BE2C (cell line): ENCODE results near the gene RAB6B.

Experiments
- DNase-seq: peaks from one replicate; pipeline ENCODE4 v3.0.0-alpha.2; 2020
- H3K27me3 ChIP-seq: fragments of 250-450 bp; sonication (Bioruptor Pico); 2 replicates; pipeline ENCODE4 v1.5.1; 2020; ENCODE audit warnings: mild to moderate bottlenecking
- H3K36me3 ChIP-seq: fragments of 250-450 bp; sonication (Bioruptor Pico); 2 replicates; pipeline ENCODE4 v1.5.1; 2020; ENCODE audit warnings: mild to moderate bottlenecking
- H3K4me1 ChIP-seq: fragments of 250-450 bp; sonication (Bioruptor Pico); 2 replicates; pipeline ENCODE4 v1.5.1; 2020
- H3K4me3 ChIP-seq: 2 replicates; pipeline ENCODE4 v1.5.1; 2011; ENCODE audit warnings: low read depth, low read length
- H3K9me3 ChIP-seq: fragments of 250-450 bp; sonication (Bioruptor Pico); 2 replicates; pipeline ENCODE4 v1.5.1; 2020
- TF ChIP-seq, protein P1 (sequence below): IDR thresholded peaks from 2 replicates; pipeline ENCODE4 v1.5.1; 2012; ENCODE audit warnings: mild to moderate bottlenecking, low read depth, low read length

Gene RAB6B

DNA sequence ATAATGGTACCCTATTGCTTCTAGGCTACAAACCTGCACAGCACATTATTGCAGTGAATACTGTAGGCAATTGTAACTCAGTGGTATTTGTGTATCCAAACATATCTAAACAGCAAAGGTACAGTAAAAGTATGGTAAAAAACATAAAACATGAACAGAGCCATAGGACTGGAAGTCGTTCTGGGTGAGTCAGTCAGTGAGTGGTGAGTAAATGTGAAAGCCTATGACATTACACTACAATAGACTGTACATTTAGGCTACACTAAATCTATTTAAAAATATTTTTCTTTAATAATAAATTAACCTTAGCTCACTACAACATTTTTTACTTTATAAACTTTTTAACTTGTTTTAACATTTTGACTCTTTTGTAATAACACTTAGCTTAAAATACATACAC, 21.3 kb downstream of the RAB6B start:
- H3K36me3 ChIP-seq, result no peaks in the 10 kb centered on the region
- H3K4me3 ChIP-seq, result no peak overlapping the region
- H3K27me3 ChIP-seq, result no peaks in the 10 kb centered on the region
- H3K4me1 ChIP-seq, result no peaks in the 10 kb centered on the region
- no peaks in the 10 kb centered on the region for H3K9me3 ChIP-seq
- DNase-seq, result no peak
- TF ChIP-seq, protein P1, sequence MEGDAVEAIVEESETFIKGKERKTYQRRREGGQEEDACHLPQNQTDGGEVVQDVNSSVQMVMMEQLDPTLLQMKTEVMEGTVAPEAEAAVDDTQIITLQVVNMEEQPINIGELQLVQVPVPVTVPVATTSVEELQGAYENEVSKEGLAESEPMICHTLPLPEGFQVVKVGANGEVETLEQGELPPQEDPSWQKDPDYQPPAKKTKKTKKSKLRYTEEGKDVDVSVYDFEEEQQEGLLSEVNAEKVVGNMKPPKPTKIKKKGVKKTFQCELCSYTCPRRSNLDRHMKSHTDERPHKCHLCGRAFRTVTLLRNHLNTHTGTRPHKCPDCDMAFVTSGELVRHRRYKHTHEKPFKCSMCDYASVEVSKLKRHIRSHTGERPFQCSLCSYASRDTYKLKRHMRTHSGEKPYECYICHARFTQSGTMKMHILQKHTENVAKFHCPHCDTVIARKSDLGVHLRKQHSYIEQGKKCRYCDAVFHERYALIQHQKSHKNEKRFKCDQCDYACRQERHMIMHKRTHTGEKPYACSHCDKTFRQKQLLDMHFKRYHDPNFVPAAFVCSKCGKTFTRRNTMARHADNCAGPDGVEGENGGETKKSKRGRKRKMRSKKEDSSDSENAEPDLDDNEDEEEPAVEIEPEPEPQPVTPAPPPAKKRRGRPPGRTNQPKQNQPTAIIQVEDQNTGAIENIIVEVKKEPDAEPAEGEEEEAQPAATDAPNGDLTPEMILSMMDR, result no peak

- Histone ChIP-seq H3K36me3 (no peaks in the 10 kb centered on the region), H3K27me3 (no peaks in the 10 kb centered on the region), H3K9me3 (no peaks in the 10 kb centered on the region), H3K4me3 (no peak overlapping the region), H3K4me1 (no peaks in the 10 kb centered on the region)
- TF ChIP-seq, protein P1, result no peak
- no peak for DNase-seq
Observed at GRCh38 chr3:133872781-133873180, 22.9 kb downstream of the RAB6B start.

- no peaks in the 10 kb centered on the region for H3K27me3 ChIP-seq
- H3K36me3 ChIP-seq, result no peaks in the 10 kb centered on the region
- no peak for DNase-seq
- TF ChIP-seq, protein P1, result no peak
- H3K9me3 ChIP-seq, result no peaks in the 10 kb centered on the region
- H3K4me3 ChIP-seq, result no peak overlapping the region
- no peaks in the 10 kb centered on the region for H3K4me1 ChIP-seq
Observed at GRCh38 chr3:133872161-133872560, 23.5 kb downstream of the RAB6B start.

DNA sequence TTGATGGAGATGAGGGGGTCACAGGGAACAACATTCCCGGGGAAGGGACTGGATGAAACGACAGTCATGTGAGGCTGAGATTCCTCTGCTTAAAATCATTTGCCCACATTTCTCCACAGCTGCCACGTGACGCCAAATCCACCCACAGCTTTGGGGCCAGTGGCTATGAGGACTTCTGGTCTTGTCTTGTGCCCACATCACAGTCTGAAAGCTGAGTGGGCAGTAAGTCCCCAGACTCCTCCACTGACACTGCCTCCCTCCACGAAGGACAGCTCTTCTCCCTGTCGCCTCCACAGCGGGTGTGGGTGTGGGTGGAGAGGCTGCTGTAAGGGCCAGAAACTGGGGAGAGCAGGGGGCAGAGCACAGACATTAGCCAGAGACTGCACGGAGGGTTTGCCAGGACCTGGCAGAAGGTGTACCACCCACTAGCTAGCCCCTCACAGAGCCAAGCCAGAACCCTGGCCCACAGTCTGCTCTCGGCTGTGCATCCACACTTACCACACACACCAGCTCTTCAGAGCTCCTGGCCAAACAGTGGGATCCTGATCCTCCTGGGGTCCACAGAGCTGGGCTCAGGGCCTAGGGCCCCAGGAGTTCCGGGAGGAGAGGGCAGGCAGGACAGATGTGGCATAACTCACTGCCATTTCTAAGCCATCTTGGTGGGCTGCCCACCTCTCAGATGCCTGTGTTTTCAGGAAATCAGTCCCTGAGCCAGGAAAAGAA, 24.2 kb downstream of the RAB6B start:
- no peak overlapping the region for H3K4me3 ChIP-seq
- no peaks in the 10 kb centered on the region for H3K36me3 ChIP-seq
- no peaks in the 10 kb centered on the region for H3K9me3 ChIP-seq
- TF ChIP-seq, protein P1, result no peak
- no peak for DNase-seq
- no peaks in the 10 kb centered on the region for H3K27me3 ChIP-seq
- no peaks in the 10 kb centered on the region for H3K4me1 ChIP-seq

DNA sequence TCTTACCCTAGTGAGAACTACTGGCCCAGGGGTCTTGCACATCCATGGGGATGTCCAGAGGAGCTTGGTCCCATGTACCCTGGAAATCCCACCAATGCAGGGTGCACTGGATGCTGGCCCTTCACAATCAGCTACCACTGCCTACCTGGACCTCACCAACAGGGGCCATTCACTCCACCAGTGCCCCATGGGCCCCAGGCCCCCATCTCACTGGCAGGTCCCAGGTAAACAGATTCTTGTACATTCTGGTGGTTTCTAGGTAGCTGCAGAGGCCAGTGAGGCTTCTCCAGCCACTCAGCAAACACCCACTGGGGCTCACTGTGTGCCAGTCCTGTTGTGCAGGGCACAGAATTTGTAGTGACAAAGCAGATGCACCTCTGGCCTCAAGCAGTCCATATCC, 24.9 kb downstream of the RAB6B start:
- Histone ChIP-seq H3K4me3 (no peak overlapping the region), H3K4me1 (no peaks in the 10 kb centered on the region), H3K9me3 (no peaks in the 10 kb centered on the region), H3K27me3 (no peaks in the 10 kb centered on the region), H3K36me3 (no peaks in the 10 kb centered on the region)
- TF ChIP-seq, protein P1, result no peak
- no peak for DNase-seq

- Histone ChIP-seq H3K27me3 (no peaks in the 10 kb centered on the region), H3K36me3 (no peaks in the 10 kb centered on the region), H3K4me3 (no peak overlapping the region), H3K9me3 (no peaks in the 10 kb centered on the region), H3K4me1 (no peaks in the 10 kb centered on the region)
- TF ChIP-seq, protein P1, result no peak
- DNase-seq, result no peak
Observed at GRCh38 chr3:133869586-133869985, 26.1 kb downstream of the RAB6B start.
